ENCODE measurements around the gene CNOT6. TPM values are rescaled to one million over a fixed set of nuclear protein-coding genes. Genes with fewer than 3 reads are reported as not detected.
A peak's percentile ranks its signal among the peaks of the same experiment; 100 is the strongest.

Gene CNOT6
- total RNA-seq, 1 donor from 2014 or later: 38.5 TPM

DNA sequence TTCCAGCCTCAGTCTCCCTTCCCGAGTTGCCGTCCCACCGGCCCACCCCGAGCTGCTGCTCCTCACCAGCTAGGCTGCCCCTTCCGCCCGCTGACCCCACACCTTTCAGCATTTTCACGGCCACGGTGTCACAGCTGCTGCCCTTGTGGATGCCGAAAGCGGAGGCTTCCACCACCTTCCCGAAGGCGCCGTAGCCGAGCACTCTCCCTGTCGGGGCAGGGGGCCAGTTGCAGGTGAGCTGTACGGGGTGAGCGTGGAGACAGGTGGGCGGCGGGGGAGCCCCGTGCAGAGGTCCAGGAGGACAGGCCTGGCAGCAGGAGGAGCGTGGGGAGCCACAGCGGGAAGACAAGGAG, 125.4 kb downstream of the CNOT6 start:
- DNase-seq (ENCODE audit: low spot score): no peak
- no peak overlapping the region for H2AFZ ChIP-seq (replicated peaks)
- H3K9me3 Mint-ChIP-seq: no peaks in the 10 kb centered on the region
- no peak overlapping the region for H3K4me2 ChIP-seq
- no peaks in the 10 kb centered on the region for H3K36me3 Mint-ChIP-seq
- no peaks in the 10 kb centered on the region for H3K79me2 ChIP-seq (ENCODE audit: low read depth)
- no peak overlapping the region for H3K27ac Mint-ChIP-seq
- no peak overlapping the region for H3K4me3 ChIP-seq
- H3K27me3 ChIP-seq: peaks cover 22% of the 10 kb centered on the region
- H4K20me1 ChIP-seq (ENCODE audit: low read depth): no peaks in the 10 kb centered on the region
- no peak overlapping the region for H3K9ac ChIP-seq
- H3K27ac ChIP-seq: no peak overlapping the region
- H3K9me3 ChIP-seq (ENCODE audit: low read depth): no peaks in the 10 kb centered on the region
- peaks cover 5% of the 10 kb centered on the region for H3K4me1 Mint-ChIP-seq
- TF ChIP-seq CTCF (IDR thresholded peaks at IDR 0.05): no peak
- TF ChIP-seq EZH2 (IDR thresholded peaks at IDR 0.05): no peak
- H3F3A ChIP-seq (ENCODE audit: low read depth): no peaks in the 10 kb centered on the region
- peak overlapping the region; percentile 82 for H3K4me3 Mint-ChIP-seq
- H3K36me3 ChIP-seq: no peaks in the 10 kb centered on the region
- H3K4me1 ChIP-seq: no peaks in the 10 kb centered on the region
- peaks cover 8% of the 10 kb centered on the region for H3K27me3 Mint-ChIP-seq (ENCODE audit: insufficient read depth, low read depth)

- no peak overlapping the region for H2AFZ ChIP-seq (replicated peaks)
- H3K27ac Mint-ChIP-seq: no peak overlapping the region
- no peak overlapping the region for H3K9ac ChIP-seq
- H4K20me1 ChIP-seq (ENCODE audit: low read depth): no peaks in the 10 kb centered on the region
- H3K27ac ChIP-seq: no peak overlapping the region
- H3K4me3 ChIP-seq: no peak overlapping the region
- peaks cover 8% of the 10 kb centered on the region for H3K27me3 Mint-ChIP-seq (ENCODE audit: insufficient read depth, low read depth)
- H3K9me3 ChIP-seq (ENCODE audit: low read depth): no peaks in the 10 kb centered on the region
- no peaks in the 10 kb centered on the region for H3K36me3 ChIP-seq
- H3K27me3 ChIP-seq: peaks cover 22% of the 10 kb centered on the region
- H3K4me2 ChIP-seq: no peak overlapping the region
- H3K79me2 ChIP-seq (ENCODE audit: low read depth): no peaks in the 10 kb centered on the region
- H3K36me3 Mint-ChIP-seq: no peaks in the 10 kb centered on the region
- TF ChIP-seq EZH2phosphoT487 (IDR thresholded peaks at IDR 0.05): no peak
- TF ChIP-seq CTCF (IDR thresholded peaks at IDR 0.05): no peak
- no peak for TF ChIP-seq EZH2 (IDR thresholded peaks at IDR 0.05)
- peaks cover 5% of the 10 kb centered on the region for H3K4me1 Mint-ChIP-seq
- no peaks in the 10 kb centered on the region for H3F3A ChIP-seq (ENCODE audit: low read depth)
- no peaks in the 10 kb centered on the region for H3K4me1 ChIP-seq
- H3K4me3 Mint-ChIP-seq: peak overlapping the region; percentile 82
- no peaks in the 10 kb centered on the region for H3K9me3 Mint-ChIP-seq
- no peak for DNase-seq (ENCODE audit: low spot score)
Measured at GRCh38 chr5:180620014-180620413, 125.8 kb downstream of the CNOT6 start.

DNA sequence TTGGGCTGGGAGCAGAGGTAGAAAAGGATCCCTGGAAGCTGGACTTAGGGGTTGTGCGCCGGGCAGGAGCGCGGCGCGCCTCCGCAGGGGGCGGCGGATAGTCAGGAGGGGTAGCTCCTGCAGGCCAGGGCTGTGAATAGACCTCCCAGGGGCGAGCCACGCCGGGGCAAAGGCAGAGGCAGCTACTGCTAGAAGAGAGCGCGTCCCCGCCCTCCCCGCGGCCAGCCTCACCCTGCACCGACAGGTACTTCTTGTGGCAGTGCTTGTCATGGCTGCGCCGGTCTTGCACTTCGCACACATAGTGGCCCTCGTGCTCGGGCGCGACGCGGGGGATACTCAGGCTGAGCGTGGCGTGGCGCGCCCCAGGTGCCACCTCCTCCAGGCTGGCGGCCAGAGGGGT, 127.1 kb downstream of the CNOT6 start:
- no peaks in the 10 kb centered on the region for H3K4me1 ChIP-seq
- no peaks in the 10 kb centered on the region for H3K9me3 Mint-ChIP-seq
- no peaks in the 10 kb centered on the region for H3F3A ChIP-seq (ENCODE audit: low read depth)
- H3K4me1 Mint-ChIP-seq: peaks cover 5% of the 10 kb centered on the region
- H3K27ac ChIP-seq: no peak overlapping the region
- no peaks in the 10 kb centered on the region for H3K79me2 ChIP-seq (ENCODE audit: low read depth)
- H3K9ac ChIP-seq: no peak overlapping the region
- DNase-seq (ENCODE audit: low spot score): no peak
- H3K4me2 ChIP-seq: no peak overlapping the region
- no peak overlapping the region for H2AFZ ChIP-seq (replicated peaks)
- H3K27me3 ChIP-seq: peaks cover 22% of the 10 kb centered on the region
- H4K20me1 ChIP-seq (ENCODE audit: low read depth): no peaks in the 10 kb centered on the region
- H3K27me3 Mint-ChIP-seq (ENCODE audit: insufficient read depth, low read depth): peaks cover 8% of the 10 kb centered on the region
- H3K4me3 ChIP-seq: no peak overlapping the region
- H3K36me3 Mint-ChIP-seq: no peaks in the 10 kb centered on the region
- no peak overlapping the region for H3K4me3 Mint-ChIP-seq
- TF ChIP-seq EZH2 (IDR thresholded peaks at IDR 0.05) (no peak), CTCF (IDR thresholded peaks at IDR 0.05) (no peak), EZH2phosphoT487 (IDR thresholded peaks at IDR 0.05) (no peak)
- no peak overlapping the region for H3K27ac Mint-ChIP-seq
- no peaks in the 10 kb centered on the region for H3K36me3 ChIP-seq
- no peaks in the 10 kb centered on the region for H3K9me3 ChIP-seq (ENCODE audit: low read depth)

- Mint-ChIP-seq H3K4me3 (no peak overlapping the region), H3K36me3 (no peaks in the 10 kb centered on the region), H3K27me3 (ENCODE audit: insufficient read depth, low read depth) (peaks cover 8% of the 10 kb centered on the region), H3K4me1 (peaks cover 5% of the 10 kb centered on the region), H3K27ac (no peak overlapping the region), H3K9me3 (no peaks in the 10 kb centered on the region)
- H3K27me3 ChIP-seq: peaks cover 20% of the 10 kb centered on the region
- H2AFZ ChIP-seq (replicated peaks): no peak overlapping the region
- H3K27ac ChIP-seq: no peak overlapping the region
- H3K79me2 ChIP-seq (ENCODE audit: low read depth): no peaks in the 10 kb centered on the region
- no peak for DNase-seq (ENCODE audit: low spot score)
- TF ChIP-seq EZH2 (IDR thresholded peaks at IDR 0.05) (no peak), CTCF (IDR thresholded peaks at IDR 0.05) (no peak), EZH2phosphoT487 (IDR thresholded peaks at IDR 0.05) (no peak)
- H3K9ac ChIP-seq: no peak overlapping the region
- H3K4me3 ChIP-seq: no peak overlapping the region
- H3K9me3 ChIP-seq (ENCODE audit: low read depth): no peaks in the 10 kb centered on the region
- H3K36me3 ChIP-seq: no peaks in the 10 kb centered on the region
- no peaks in the 10 kb centered on the region for H3K4me1 ChIP-seq
- H4K20me1 ChIP-seq (ENCODE audit: low read depth): no peaks in the 10 kb centered on the region
- no peaks in the 10 kb centered on the region for H3F3A ChIP-seq (ENCODE audit: low read depth)
- no peak overlapping the region for H3K4me2 ChIP-seq
Measured at GRCh38 chr5:180622910-180623309, 128.7 kb downstream of the CNOT6 start.
